Smooth muscle cell (in vitro differentiated cells): ENCODE data around the gene IMMP2L. TPM values are rescaled to one million over a fixed set of nuclear protein-coding genes. Genes with fewer than 3 reads are reported as not detected.
A peak's percentile ranks its signal among the peaks of the same experiment; 100 is the strongest.

Experiments used
- DNase-seq: peaks from one replicate; lab custom pipeline; 2025; ENCODE audit not compliant: unreplicated experiment; lab: John Stamatoyannopoulos, UW
- H2AFZ ChIP-seq: fragments of 200-600 bp; sonication (generic); 2 replicates; pipeline ENCODE4 v1.6.0; 2016; ENCODE audit warnings: antibody characterized with exemption, low read depth, mild to moderate bottlenecking
- H3F3A ChIP-seq: fragments of 200-600 bp; sonication (generic); 2 replicates; pipeline ENCODE4 v1.6.0; 2017; ENCODE audit warnings: antibody characterized with exemption, low read depth
- H3K27ac ChIP-seq: fragments of 200-600 bp; sonication (generic); 2 replicates; pipeline ENCODE4 v1.5.1; 2016; ENCODE audit warnings: low read depth, mild to moderate bottlenecking
- H3K27me3 ChIP-seq: fragments of 200-600 bp; sonication (generic); 2 replicates; pipeline ENCODE4 v1.6.1; 2016; ENCODE audit warnings: low read depth, mild to moderate bottlenecking
- H3K36me3 ChIP-seq: fragments of 200-600 bp; sonication (generic); 2 replicates; pipeline ENCODE4 v1.5.1; 2016; ENCODE audit warnings: low read depth
- H3K4me1 ChIP-seq: fragments of 200-600 bp; sonication (generic); 2 replicates; pipeline ENCODE4 v1.5.1; 2016; ENCODE audit warnings: low read depth
- H3K4me2 ChIP-seq: fragments of 200-600 bp; sonication (generic); 2 replicates; pipeline ENCODE4 v1.6.0; 2016; ENCODE audit warnings: mild to moderate bottlenecking
- H3K4me3 ChIP-seq: fragments of 200-600 bp; sonication (generic); 2 replicates; pipeline ENCODE4 v1.5.1; 2016; ENCODE audit warnings: mild to moderate bottlenecking
- H3K79me2 ChIP-seq: fragments of 200-600 bp; sonication (generic); 2 replicates; pipeline ENCODE4 v1.6.0; 2016; ENCODE audit warnings: low read depth, mild to moderate bottlenecking
- H3K9ac ChIP-seq: fragments of 200-600 bp; sonication (generic); 2 replicates; pipeline ENCODE4 v1.6.0; 2016; ENCODE audit warnings: low read depth
- H3K9me3 ChIP-seq: fragments of 200-600 bp; sonication (generic); replicated peaks from 2 replicates; pipeline ENCODE4 v1.5.1; 2016; ENCODE audit warnings: low read depth
- H4K20me1 ChIP-seq: fragments of 200-600 bp; sonication (generic); 2 replicates; pipeline ENCODE4 v1.6.0; 2016; ENCODE audit warnings: low read depth
- WGBS: methylation state at CpG from one replicate; pipeline ENCODE4 v1.1.7; 2016; ENCODE audit warnings: low lambda C conversion rate; 5-methylcytosine and 5-hydroxymethylcytosine counted together
- polyA plus RNA-seq: library from polyadenylated mRNA; unstranded; fragments of >200 nt; fragmentation: Nextera tagmentation; extraction: Ambion mirVana; gene quantifications from 2 replicates; pipeline ENCODE4 v1.2.1, GENCODE V29; 2016
- total RNA-seq: library from RNA; depleted of rRNA; stranded (reverse); fragments of >200 nt; gene quantifications from 2 replicates; pipeline ENCODE4 v1.2.3, GENCODE V29; 2014
- TF ChIP-seq, protein P1 (sequence below): fragments of 200-600 bp; sonication (generic); IDR thresholded peaks from 2 replicates; pipeline ENCODE4 v1.5.1; 2017; ENCODE audit warnings: borderline replicate concordance, mild to moderate bottlenecking, antibody characterized with exemption; ENCODE audit not compliant: insufficient read depth, poor library complexity, severe bottlenecking

Gene IMMP2L
- total and polyA plus RNA-seq, 2 experiments from 2014 or later, result 10.9 to 11.1 TPM

DNA sequence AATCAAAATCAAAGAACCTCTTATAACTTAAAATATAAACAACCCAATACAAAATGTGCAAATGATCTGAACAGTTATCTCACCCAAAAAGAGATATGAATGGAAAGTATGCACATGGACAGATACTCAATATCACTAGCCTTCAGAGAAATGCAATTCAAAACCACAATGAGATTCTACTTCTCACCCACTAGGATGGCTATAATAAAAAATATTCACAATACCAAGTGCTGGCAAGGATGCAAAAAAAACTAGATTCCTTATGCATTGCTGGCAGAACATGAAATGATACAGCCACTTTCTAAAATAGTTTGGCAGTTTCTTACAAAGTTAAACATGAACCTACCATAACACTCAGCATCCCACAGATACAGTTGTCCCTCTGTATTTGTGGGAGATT is 601.5 kb downstream of the IMMP2L start:
- no peak overlapping the region for H3K27ac ChIP-seq
- no peaks in the 10 kb centered on the region for H3F3A ChIP-seq
- H3K79me2 ChIP-seq, result no peaks in the 10 kb centered on the region
- no peak for DNase-seq
- no peaks in the 10 kb centered on the region for H4K20me1 ChIP-seq
- H3K27me3 ChIP-seq, result no peaks in the 10 kb centered on the region
- no peak overlapping the region for H3K9ac ChIP-seq
- H2AFZ ChIP-seq, result no peak overlapping the region
- peaks cover 6% of the 10 kb centered on the region for H3K4me1 ChIP-seq
- no peak overlapping the region for H3K4me3 ChIP-seq
- TF ChIP-seq, protein P1, sequence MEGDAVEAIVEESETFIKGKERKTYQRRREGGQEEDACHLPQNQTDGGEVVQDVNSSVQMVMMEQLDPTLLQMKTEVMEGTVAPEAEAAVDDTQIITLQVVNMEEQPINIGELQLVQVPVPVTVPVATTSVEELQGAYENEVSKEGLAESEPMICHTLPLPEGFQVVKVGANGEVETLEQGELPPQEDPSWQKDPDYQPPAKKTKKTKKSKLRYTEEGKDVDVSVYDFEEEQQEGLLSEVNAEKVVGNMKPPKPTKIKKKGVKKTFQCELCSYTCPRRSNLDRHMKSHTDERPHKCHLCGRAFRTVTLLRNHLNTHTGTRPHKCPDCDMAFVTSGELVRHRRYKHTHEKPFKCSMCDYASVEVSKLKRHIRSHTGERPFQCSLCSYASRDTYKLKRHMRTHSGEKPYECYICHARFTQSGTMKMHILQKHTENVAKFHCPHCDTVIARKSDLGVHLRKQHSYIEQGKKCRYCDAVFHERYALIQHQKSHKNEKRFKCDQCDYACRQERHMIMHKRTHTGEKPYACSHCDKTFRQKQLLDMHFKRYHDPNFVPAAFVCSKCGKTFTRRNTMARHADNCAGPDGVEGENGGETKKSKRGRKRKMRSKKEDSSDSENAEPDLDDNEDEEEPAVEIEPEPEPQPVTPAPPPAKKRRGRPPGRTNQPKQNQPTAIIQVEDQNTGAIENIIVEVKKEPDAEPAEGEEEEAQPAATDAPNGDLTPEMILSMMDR, result no peak
- H3K36me3 ChIP-seq, result no peaks in the 10 kb centered on the region
- no peak overlapping the region for H3K4me2 ChIP-seq
- no peaks in the 10 kb centered on the region for H3K9me3 ChIP-seq

DNA sequence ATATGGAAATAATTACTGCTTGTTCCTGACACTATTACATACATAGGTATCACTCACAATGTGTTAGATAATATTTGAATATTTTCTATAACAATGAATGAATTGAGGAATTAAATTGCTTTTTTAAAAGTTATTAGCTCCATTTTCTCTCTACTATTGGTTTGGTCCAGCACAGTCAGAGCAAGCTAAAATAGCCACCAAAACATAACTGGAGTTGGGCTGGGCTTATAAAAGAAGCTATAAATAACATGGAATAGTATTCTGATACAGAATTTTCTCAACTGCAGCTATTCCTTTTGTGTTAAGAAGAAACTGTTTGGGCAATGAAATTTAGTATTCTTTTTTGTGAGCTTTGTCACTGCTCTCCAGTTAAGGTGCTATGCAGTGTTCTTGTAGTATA is 614.0 kb downstream of the IMMP2L start:
- Histone ChIP-seq H3K9me3 (no peaks in the 10 kb centered on the region), H4K20me1 (no peaks in the 10 kb centered on the region), H3F3A (no peaks in the 10 kb centered on the region), H3K9ac (no peak overlapping the region), H3K4me2 (no peak overlapping the region), H3K79me2 (no peaks in the 10 kb centered on the region), H3K4me1 (peaks cover 5% of the 10 kb centered on the region), H3K27ac (no peak overlapping the region), H3K36me3 (no peaks in the 10 kb centered on the region), H3K4me3 (no peak overlapping the region), H3K27me3 (no peaks in the 10 kb centered on the region), H2AFZ (no peak overlapping the region)
- DNase-seq, result no peak
- TF ChIP-seq, protein P1, result no peak

DNA sequence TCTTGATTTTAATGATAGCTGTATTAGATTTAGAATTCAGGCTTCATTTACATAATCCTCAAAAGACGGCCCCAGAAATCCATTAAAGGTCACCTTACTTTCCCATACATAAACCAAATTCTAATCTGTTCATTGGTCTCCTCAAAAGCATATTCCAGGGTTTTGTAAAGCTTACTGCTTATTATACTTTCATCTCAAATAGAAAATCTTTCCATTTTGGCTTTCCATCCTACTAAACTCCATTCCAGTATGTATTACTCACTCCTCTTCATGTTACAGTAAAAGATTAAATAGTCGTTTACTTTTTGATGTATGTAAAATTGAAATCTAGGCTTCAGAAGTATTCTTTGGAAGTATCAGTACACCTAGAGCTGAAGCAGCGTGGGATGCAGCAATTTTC is 614.9 kb downstream of the IMMP2L start:
- no peaks in the 10 kb centered on the region for H3K9me3 ChIP-seq
- no peak for DNase-seq
- no peaks in the 10 kb centered on the region for H3F3A ChIP-seq
- TF ChIP-seq, protein P1, result no peak
- H3K9ac ChIP-seq, result no peak overlapping the region
- H4K20me1 ChIP-seq, result no peaks in the 10 kb centered on the region
- H3K4me2 ChIP-seq, result peak overlapping the region; percentile 49
- WGBS, result 40% methylated on average over 3 of the region's 3 CpGs
- H2AFZ ChIP-seq, result no peak overlapping the region
- peaks cover 5% of the 10 kb centered on the region for H3K4me1 ChIP-seq
- no peaks in the 10 kb centered on the region for H3K36me3 ChIP-seq
- H3K79me2 ChIP-seq, result no peaks in the 10 kb centered on the region
- H3K4me3 ChIP-seq, result no peak overlapping the region
- H3K27me3 ChIP-seq, result no peaks in the 10 kb centered on the region
- no peak overlapping the region for H3K27ac ChIP-seq

DNA sequence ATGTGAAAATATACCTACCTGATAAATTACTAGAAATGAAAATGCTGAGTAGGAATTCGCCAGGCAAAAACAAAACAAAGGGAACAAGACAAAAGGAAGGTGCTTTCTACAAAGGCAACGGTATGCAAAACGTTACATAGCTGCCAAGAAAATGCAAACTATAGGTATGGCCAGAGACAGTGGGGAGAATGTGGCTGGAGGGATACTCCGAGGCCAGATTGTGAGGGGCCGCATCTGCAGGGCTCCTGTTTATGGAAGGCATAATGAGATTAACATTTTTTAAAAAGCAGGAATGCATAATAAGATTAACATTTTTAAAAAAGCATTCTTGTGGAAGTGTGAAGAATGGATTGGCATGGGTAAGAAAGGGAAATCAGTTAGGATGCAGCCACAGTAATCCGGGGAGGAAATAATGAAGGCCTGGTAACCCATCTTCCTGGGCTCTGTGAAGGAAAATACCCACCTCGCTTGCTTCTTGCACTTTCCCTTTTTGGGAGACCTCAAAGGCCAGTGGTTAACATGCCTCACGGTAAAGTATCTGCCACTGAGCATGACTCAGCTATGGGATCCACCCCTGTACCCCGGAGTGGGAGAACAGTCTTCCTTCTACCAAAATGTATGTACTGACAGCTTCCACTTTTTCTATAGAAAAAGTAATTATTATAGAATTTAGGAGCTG is 617.2 kb downstream of the IMMP2L start:
- H4K20me1 ChIP-seq, result no peaks in the 10 kb centered on the region
- DNase-seq, result no peak
- no peaks in the 10 kb centered on the region for H3K36me3 ChIP-seq
- TF ChIP-seq, protein P1, result no peak
- WGBS, result 59% methylated on average over 9 of the region's 9 CpGs
- H3K4me2 ChIP-seq, result no peak overlapping the region
- H2AFZ ChIP-seq, result no peak overlapping the region
- peaks cover 5% of the 10 kb centered on the region for H3K4me1 ChIP-seq
- H3K27me3 ChIP-seq, result no peaks in the 10 kb centered on the region
- no peaks in the 10 kb centered on the region for H3F3A ChIP-seq
- no peaks in the 10 kb centered on the region for H3K9me3 ChIP-seq
- no peak overlapping the region for H3K27ac ChIP-seq
- no peak overlapping the region for H3K9ac ChIP-seq
- H3K4me3 ChIP-seq, result no peak overlapping the region
- H3K79me2 ChIP-seq, result no peaks in the 10 kb centered on the region
